ENCODE results near the gene WNT1. TPM values are rescaled to one million over a fixed set of nuclear protein-coding genes. Genes with fewer than 3 reads are reported as not detected.

Gene WNT1
- total RNA-seq = not detected

GRCh38 chr12:48978291-48978740 is at the start of gene WNT1:
TSS of gene WNT1 (plus strand) at chr12:48978322. CDS start at chr12:48978651, 329 bp downstream.

GRCh38 chr12:48957141-48958048 is 20.7 kb upstream of the WNT1 start, which contains the start of gene ARF3:
TSS of gene ARF3 (minus strand) at chr12:48957487. CDS start at chr12:48941095, 16,392 bp downstream.

GRCh38 chr12:48999371-49000131 is 21.4 kb downstream of the WNT1 start, which contains the start of gene DDN:
TSS of gene DDN (minus strand) at chr12:48999375. CDS start at chr12:48999287, 88 bp downstream.

GRCh38 chr12:49018261-49019119 is 40.4 kb downstream of the WNT1 start, which contains the start of gene PRKAG1:
TSS of gene PRKAG1 (minus strand) at chr12:49018776. CDS start at chr12:49018740, 36 bp downstream.

Small RNAs within 50 kb of the gene (small RNA-seq; reads per million reads assigned to genes)
- gene RNU6-940P = not detected

Other genes starting within 250 kb of the WNT1 start
- 35.5 TPM for gene ADCY6, start 189.2 kb upstream of the WNT1 start, total RNA-seq
- 45.2 TPM for gene CACNB3, start 159.8 kb upstream of the WNT1 start, total RNA-seq
- gene DDX23, start 126.2 kb upstream of the WNT1 start, total RNA-seq = 56.5 TPM
- gene RND1, start 112.5 kb upstream of the WNT1 start, total RNA-seq = 26.1 TPM
- gene FKBP11, start 52.8 kb upstream of the WNT1 start, total RNA-seq = 7.6 TPM
- 129 TPM for gene ARF3, start 20.8 kb upstream of the WNT1 start, total RNA-seq
- gene WNT10B, start 6.6 kb upstream of the WNT1 start, total RNA-seq = 9.7 TPM
- 15.0 TPM for gene DDN, start 21.1 kb downstream of the WNT1 start, total RNA-seq
- 37.8 TPM for gene PRKAG1, start 40.5 kb downstream of the WNT1 start, total RNA-seq
- gene KMT2D, start 82.5 kb downstream of the WNT1 start, total RNA-seq = 29.8 TPM
- gene RHEBL1, start 91.7 kb downstream of the WNT1 start, total RNA-seq = 1.6 TPM
- gene DHH, start 116.5 kb downstream of the WNT1 start, total RNA-seq = 0.46 TPM
- 77.3 TPM for gene LMBR1L, start 132.5 kb downstream of the WNT1 start, total RNA-seq
- 2,098 TPM for gene TUBA1B, start 153.1 kb downstream of the WNT1 start, total RNA-seq
- 10,429 TPM for gene TUBA1A, start 210.8 kb downstream of the WNT1 start, total RNA-seq

All from diencephalon (tissue), 1 donor.